Fibroblast of skin of abdomen (primary cell): ENCODE data around the gene BAHCC1.
"Not testable (repeated sequence)": the region's sequence is repeated elsewhere in the genome, so short reads cannot be mapped to it uniquely, and the experiment has no call there.

Experiments used
- DNase-seq: peaks from one replicate; pipeline ENCODE4 v3.0.0-alpha.2; 2013

The BAHCC1 gene

GRCh38 chr17:81414756-81415516 is 19.7 kb downstream of the BAHCC1 start:
- no peak for DNase-seq

DNA sequence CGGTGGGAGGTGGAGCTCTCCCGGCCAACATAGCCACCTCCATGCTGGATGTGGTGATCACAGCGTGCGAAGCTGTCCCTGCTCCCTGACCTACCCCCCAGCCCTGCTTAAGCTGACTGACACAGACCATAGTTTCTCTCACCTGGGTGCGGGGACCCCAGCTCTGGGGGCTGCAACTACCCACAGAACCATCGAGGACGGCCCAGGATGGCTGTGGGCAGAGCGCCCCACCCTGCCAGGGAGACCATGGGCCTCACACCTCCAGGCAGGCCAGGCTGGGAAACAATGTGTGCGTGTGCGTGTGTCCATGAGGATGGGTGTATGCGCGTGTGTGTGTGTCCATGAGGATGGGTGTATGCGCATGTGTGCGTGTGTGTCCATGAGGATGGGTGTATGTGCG is 20.4 kb downstream of the BAHCC1 start:
- no peak for DNase-seq

- DNase-seq, result no peak
Measured at GRCh38 chr17:81416612-81417011, 21.4 kb downstream of the BAHCC1 start.

DNA sequence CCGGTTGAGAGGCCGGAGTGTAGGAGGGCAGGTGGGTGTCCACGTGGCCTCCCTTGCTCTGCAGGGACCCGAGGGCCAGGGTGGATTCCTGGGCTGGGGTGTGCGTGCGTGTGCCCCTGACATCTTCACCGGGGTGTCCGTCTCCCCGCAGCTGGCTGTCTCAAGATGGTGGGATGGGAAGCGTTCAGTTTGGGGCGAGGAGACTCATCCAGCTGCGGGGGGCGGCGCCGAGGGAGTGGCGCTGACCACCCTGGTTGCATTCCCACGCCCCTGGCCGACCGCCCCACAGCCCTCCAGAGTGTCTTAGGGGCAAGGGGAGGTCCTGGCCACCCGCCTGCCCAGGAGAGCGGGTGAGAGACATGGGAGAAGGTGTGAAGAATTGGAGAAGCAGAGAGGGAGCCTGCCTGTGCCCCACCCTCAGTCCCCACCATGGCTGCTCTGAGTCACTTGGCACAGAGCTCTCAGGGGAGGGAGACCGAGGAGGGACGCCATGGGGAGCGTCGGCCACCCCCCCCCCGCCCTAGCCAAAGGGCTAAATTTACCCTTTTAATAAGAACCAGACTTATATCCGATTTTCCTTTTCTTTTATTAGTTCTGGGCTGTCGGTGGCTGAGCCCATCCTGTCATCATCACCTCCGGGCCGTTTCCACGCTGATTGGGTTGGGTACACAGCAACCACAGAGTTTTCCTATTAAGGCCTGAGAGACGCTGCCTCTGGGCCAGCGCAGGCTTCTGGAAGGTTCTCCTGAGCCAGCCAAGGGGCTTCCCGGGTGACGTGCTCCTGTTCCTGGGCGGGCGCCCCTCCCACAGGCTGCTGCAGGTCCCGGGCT is 22.0 kb downstream of the BAHCC1 start:
- DNase-seq, result peak; percentile 88

DNA sequence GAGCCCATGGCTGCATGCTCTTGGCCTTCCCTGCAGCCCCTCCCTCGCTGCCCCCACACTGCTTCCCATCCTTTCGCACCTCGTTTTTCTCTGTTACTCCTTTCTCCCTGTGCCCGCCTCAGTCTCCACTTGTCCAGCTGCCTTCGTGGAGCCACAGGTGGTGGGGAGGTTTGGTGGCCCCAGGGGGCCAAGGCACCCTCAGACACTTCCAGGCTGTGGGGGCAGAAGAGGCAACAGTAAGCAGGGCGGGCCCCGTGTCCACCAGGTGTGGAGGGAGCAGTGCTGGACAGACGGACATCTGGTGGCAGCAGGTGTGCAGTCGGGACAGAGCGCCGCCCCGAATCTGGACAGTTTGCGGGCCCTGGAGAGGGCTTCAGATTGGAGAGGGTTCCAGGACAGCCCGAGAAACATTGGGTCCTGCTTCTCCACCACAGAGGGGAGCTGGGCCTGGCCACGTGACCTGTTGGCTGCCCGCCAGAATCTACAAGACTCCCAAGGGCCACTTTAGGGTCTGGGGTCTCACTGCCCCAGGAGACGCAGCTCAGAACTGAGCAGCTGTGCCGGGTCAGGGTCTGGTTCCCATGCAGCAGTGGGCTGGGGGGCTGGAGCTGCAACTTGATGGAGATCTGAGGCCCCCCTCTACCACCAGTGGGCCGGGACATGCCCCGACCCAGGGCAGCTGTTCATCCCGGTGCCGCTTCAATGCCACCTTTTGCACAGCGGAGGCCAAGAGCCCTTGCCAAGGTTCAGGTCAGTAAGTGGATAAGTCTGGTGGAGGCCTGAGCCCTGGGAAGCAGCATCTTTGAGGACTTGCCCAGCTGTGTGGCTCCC is 22.8 kb downstream of the BAHCC1 start:
- no peak for DNase-seq

DNA sequence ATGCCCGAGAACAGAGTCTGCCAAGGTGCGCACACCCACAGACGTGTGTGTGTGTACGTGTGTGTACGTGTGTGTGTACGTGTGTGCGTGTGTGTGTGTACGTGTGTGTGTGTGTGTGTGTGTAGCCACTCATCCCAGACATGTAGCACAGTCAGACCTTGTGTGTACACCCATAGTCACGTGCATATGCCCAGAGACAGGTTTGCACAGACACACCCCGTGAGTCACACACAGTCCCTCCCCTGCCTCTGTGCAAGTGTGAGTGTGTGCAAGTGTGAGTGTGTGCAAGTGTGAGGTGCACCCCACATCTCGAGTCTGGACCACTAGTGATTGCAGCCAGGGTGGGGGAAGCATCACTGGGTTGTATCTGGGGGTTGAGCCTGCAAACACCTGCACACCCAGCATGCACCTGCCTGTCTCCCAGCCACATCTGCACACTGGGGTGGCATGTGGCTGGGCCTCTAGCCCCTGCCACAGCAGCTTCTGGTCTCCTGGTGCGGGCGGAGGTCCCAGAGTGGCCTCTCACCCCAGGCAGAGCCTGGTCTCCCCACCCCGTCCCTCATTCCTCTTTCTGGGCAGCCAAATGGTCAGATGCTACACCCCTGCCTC is 23.6 kb downstream of the BAHCC1 start:
- DNase-seq, result no peak

- peak; percentile 97 for DNase-seq
Measured at GRCh38 chr17:81419319-81419885, 24.1 kb downstream of the BAHCC1 start.

- no peak for DNase-seq
Measured at GRCh38 chr17:81419886-81420768, 24.9 kb downstream of the BAHCC1 start.

- DNase-seq, result no peak
Measured at GRCh38 chr17:81420769-81421462, 25.7 kb downstream of the BAHCC1 start.

GRCh38 chr17:81422776-81423697 is 27.8 kb downstream of the BAHCC1 start:
- DNase-seq, result peak; percentile 97

- no peak for DNase-seq
Measured at GRCh38 chr17:81423698-81424071, 28.4 kb downstream of the BAHCC1 start.

GRCh38 chr17:81424151-81425017 is 29.1 kb downstream of the BAHCC1 start:
- DNase-seq, result no peak

- DNase-seq, result not testable (repeated sequence)
Measured at GRCh38 chr17:81425041-81425440, 29.8 kb downstream of the BAHCC1 start.

DNA sequence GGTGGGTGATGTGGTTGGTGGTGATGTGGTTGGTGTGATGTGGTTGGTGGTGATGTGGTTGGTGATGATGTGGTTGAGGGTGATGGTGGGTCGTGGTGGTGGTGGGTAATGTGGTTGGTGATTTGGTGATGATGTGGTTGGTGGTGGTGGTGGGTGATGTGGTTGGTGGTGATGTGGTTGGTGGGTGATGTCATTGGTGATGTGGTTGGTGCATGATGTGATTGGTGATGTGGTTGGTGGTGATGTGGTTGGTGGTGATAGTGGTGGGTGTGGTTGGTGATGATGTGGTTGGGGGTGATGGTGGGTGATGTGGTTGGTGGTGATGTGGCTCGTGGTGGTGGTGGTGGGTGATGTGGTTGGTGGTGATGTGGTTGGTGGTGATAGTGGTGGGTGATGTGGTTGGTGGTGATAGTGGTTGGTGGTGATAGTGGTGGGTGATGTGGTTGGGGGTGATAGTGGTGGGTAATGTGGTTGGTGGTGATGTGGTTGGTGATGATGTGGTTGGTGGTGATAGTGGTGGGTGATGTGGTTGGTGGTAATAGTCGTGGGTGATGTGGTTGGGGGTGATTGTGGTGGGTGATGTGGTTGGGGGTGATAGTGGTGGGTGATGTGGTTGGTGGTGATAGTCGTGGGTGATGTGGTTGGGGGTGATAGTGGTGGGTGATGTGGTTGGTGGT is 30.6 kb downstream of the BAHCC1 start:
- not testable (repeated sequence) for DNase-seq

DNA sequence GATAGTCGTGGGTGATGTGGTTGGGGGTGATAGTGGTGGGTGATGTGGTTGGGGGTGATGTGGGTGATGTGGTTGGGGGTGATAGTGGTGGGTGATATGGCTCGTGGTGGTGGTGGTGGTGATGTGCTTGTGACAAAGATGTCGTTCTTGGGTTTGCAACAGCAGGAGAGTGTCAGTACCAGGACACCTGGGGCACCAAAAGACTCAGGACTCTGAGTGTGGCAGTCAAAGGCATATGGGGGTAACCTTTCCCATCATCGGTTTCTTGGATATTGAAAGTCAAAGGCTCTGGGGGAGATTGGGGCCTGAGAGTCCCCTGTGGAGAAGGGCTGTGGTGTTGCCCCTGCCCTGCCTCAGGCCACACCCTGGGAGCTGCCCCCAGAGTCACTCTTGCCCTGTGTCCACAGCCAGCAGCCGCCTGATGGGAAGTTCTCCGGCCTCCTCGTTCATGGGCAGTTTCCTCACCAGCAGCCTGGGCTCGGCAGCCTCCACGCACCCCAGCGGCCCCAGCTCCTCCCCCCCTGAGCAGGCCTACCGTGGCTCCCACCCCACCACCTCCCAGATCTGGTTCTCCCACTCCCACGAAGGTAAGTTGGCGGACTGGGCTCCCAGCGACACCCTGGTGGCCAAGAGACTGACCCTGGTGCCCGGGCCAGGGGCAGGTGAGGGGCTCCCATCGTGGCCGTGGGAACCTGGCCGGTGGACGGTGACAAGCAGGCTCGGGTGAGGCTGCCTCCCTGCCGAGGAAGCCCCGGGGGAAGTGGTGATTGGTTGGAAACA is 31.3 kb downstream of the BAHCC1 start:
- DNase-seq, result no peak

DNA sequence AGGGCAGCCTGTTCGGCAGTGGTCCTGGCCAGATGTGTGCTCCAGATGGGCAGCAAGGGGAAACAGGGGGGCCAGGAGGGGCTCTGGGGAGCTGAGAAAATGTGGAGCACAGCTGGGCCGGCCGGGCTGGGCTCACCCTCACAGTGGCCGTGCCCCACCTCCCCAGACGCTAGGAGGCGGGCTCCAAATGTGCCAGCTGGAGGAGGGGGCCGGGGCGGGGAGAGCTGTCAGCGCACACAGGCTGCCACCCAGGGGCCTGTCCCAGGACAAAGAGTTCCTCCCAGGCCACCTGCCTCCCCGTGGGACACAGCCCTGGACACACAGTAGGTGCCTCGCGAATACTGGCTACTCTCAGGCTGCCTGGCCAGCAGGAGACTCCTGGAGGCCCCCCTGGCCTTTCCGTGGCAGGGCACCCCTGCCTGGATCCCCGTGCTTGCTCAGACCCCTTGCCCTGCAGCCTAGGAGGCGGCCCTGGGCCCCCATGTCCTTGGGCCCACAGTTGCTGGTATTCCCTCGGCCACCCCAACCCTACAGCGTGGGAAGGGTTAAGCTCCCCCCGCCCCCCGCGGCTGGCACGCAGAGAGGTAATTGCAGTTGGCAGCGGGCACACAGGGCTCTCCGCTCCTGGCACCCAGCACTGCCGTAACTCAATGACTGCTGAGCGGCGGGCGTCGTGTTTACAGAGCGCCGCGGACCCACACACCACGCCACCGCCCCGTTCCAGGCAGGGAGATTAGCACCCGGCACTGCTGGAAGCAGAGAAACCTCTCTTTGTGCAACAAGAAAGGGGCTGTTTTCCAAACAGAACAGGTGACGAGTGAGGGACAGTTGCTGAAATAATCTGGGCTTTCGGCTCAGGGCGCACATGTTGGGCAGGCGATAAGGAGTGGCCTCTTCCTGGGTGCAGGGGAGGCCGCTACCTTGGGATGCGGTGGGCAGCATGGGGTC is 32.2 kb downstream of the BAHCC1 start:
- no peak for DNase-seq
